ENCODE measurements around the gene G6PC3. TPM values are rescaled to one million over a fixed set of nuclear protein-coding genes. Genes with fewer than 3 reads are reported as not detected.

G6PC3 gene
- total RNA-seq, 1 experiment from 2014 or later: 99.6 TPM

DNA sequence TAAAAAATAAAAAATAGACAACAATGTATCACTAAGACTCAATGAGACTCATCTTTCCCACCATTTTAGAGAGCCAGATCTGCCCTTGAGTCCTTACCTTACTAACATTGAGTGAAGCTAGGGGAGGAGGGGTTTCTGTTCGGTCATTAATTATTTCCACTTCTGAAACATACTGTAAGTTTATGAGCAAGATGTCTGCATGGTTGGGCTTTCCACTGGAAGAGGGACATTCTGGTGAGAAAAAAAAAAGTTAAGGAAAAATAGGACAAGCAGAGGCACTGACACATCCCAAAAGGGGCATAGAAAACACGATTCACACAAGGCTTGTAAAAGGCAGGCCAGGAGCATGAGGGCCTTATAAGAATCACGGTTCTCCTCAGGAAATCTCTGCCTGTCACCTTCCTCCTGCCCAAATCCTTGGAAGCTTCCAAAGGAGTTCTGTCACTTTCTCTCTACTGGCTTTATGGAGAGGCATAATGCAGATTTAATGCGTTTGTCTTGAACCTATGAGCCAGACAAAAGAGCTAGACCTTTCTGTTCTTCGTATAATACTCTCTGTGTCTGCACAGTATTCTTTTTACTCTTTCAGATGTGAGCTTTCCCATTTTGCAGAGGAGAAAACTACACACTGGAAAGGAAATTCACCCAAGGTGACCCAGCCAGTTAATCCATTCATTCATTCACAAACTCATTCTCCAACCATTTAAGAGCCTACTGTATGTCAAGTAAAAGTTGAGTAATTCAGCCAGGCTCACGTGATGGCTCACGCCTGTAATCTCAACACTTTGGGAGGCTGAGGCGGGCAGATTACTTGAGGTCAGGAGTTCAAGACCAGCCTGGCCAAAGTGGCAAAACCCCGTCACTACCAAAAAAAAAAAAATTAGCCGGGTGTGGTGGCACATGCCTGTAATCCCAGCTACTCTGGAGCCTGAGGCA, 6.6 kb upstream of the G6PC3 start:
- Mint-ChIP-seq H3K36me3 (ENCODE audit: insufficient read depth, unreplicated experiment) (peaks cover 80% of the 10 kb centered on the region), H3K27me3 (ENCODE audit: unreplicated experiment) (no peaks in the 10 kb centered on the region), H3K4me1 (ENCODE audit: low read depth, unreplicated experiment) (peaks cover 32% of the 10 kb centered on the region), H3K27ac (ENCODE audit: unreplicated experiment) (peak overlapping the region; percentile 86), H3K4me3 (ENCODE audit: low read depth, unreplicated experiment) (peak overlapping the region; percentile 24), H3K9me3 (ENCODE audit: low read depth, unreplicated experiment) (no peaks in the 10 kb centered on the region)
- DNase-seq: no peak
- TF ChIP-seq, protein P1, sequence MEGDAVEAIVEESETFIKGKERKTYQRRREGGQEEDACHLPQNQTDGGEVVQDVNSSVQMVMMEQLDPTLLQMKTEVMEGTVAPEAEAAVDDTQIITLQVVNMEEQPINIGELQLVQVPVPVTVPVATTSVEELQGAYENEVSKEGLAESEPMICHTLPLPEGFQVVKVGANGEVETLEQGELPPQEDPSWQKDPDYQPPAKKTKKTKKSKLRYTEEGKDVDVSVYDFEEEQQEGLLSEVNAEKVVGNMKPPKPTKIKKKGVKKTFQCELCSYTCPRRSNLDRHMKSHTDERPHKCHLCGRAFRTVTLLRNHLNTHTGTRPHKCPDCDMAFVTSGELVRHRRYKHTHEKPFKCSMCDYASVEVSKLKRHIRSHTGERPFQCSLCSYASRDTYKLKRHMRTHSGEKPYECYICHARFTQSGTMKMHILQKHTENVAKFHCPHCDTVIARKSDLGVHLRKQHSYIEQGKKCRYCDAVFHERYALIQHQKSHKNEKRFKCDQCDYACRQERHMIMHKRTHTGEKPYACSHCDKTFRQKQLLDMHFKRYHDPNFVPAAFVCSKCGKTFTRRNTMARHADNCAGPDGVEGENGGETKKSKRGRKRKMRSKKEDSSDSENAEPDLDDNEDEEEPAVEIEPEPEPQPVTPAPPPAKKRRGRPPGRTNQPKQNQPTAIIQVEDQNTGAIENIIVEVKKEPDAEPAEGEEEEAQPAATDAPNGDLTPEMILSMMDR (IDR thresholded peaks at IDR 0.05; ENCODE audit: unreplicated experiment): no peak
- CTCF ChIA-PET: interaction anchor here (0.7 kb wide), 1 partner anchor 579 kb away, joined by 5 read pairs; no protein-coding TSS in a partner anchor
- TSS peak; percentile 21 for BruUV-seq (replicated peaks)
- intact Hi-C loops (cut with micrococcal nuclease; ENCODE audit: unreplicated experiment): no loop called here

DNA sequence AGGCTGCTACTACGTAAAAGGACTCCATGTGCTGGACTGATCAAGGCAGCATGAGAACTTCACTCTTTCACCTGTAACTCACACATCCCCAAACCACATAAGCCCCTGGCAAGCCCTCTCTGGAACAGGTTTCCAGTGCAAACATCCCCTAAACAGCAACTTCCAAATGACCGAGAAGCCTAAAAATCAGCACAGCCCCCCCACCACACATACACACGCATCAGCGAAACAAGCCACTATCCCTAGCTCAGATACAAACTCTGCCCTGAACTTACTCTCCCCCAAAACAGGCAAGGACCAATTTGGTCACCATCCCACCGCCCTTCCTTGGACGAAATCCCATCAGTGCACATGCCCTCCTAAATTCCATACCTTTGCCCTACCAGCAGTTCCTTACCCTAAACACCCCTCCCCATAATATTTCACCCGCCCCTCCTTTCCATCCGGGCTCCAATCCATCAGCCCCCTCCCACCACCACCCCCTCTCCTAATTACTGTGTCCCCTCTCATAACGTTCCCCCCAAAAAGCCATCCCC, 4.8 kb upstream of the G6PC3 start:
- no TSS peak for BruUV-seq (replicated peaks)
- peaks cover 77% of the 10 kb centered on the region for H3K36me3 Mint-ChIP-seq (ENCODE audit: insufficient read depth, unreplicated experiment)
- no peaks in the 10 kb centered on the region for H3K9me3 Mint-ChIP-seq (ENCODE audit: low read depth, unreplicated experiment)
- no peaks in the 10 kb centered on the region for H3K27me3 Mint-ChIP-seq (ENCODE audit: unreplicated experiment)
- intact Hi-C loops (cut with micrococcal nuclease; ENCODE audit: unreplicated experiment): no loop called here
- H3K27ac Mint-ChIP-seq (ENCODE audit: unreplicated experiment): peak overlapping the region; percentile 85
- no peak for DNase-seq
- H3K4me1 Mint-ChIP-seq (ENCODE audit: low read depth, unreplicated experiment): peaks cover 42% of the 10 kb centered on the region
- TF ChIP-seq, protein P1 (IDR thresholded peaks at IDR 0.05; ENCODE audit: unreplicated experiment): no peak
- CTCF ChIA-PET: interaction anchor here (0.7 to 1.9 kb wide), 8 partner anchors 10 to 261 kb away, joined by 3 to 8 read pairs (median 4); partner anchors contain the start of gene HDAC5
- H3K4me3 Mint-ChIP-seq (ENCODE audit: low read depth, unreplicated experiment): peak overlapping the region; percentile 88

DNA sequence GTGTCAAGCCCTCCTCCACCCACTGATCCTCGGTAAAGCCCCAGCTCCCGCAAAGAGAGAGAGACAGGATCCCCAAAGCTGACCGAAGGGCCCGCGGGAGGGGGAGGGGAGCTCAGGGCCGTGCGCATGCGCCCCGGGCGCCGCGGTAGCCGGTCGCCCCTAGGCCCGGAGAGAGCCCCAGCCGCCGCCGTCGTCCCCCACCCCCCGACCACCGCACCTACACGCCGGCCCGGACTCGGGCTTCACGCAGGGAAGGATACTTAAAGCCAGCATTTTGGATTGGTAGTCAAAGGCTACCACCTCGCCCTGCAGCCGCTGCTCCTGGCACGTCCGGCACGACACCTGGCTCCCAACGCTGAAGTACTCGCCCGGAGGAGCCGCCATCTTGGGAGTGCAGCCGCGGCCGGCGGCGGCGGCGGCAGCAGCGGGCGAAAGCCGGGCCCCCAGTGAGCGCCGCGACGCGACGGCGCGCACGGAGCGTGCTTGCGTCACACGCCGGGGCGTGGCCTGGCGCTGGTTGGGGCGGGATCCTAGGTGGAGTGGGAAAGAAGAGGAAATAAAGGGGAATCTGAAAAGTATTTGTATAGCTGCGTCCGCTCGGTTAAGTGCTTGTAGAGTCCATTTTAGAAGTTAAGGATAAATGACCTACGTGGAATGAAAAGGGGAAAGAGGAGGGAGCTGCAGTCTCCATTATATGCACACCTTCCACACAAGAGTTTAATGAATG, 4.2 kb upstream of the G6PC3 start, which contains the start of gene LSM12:
LSM12 (minus strand) TSS at position 468 of the 727 bp plus-strand sequence; CDS start at position 384, 84 bp downstream.
- peaks cover 77% of the 10 kb centered on the region for H3K36me3 Mint-ChIP-seq (ENCODE audit: insufficient read depth, unreplicated experiment)
- intact Hi-C loops (cut with micrococcal nuclease; ENCODE audit: unreplicated experiment): no loop called here

More for the DNA sequence above, 4.2 kb upstream of the G6PC3 start, which contains the start of gene LSM12:
- CTCF ChIA-PET: interaction anchor here (0.6 to 1.9 kb wide), 10 partner anchors 9 to 261 kb away, joined by 3 to 8 read pairs (median 4); partner anchors contain the start of gene HDAC5
- Mint-ChIP-seq H3K4me3 (ENCODE audit: low read depth, unreplicated experiment) (peak within 1 kb of the TSS; percentile 88), H3K27me3 (ENCODE audit: unreplicated experiment) (no peaks in the 10 kb centered on the region), H3K9me3 (ENCODE audit: low read depth, unreplicated experiment) (no peaks in the 10 kb centered on the region), H3K4me1 (ENCODE audit: low read depth, unreplicated experiment) (peaks cover 48% of the 10 kb centered on the region), H3K27ac (ENCODE audit: unreplicated experiment) (peak within 1 kb of the TSS; percentile 85)
- TF ChIP-seq, protein P1 (IDR thresholded peaks at IDR 0.05; ENCODE audit: unreplicated experiment): no peak
- BruUV-seq (replicated peaks): no TSS peak
- peak; percentile 99 for DNase-seq

Data from Calu3 (cell line).